GM12878 (cell line): Measurements from ENCODE around the gene RALGAPA2. TPM values are rescaled to one million over a fixed set of nuclear protein-coding genes. Genes with fewer than 3 reads are reported as not detected.

Experiments used
- ATAC-seq: fragments of 200-7000 bp; cut with Tn5 transposase; 3 replicates; pipeline ENCODE4 v1.9.1; 2020; ENCODE audit warnings: mild to moderate bottlenecking, moderate library complexity
- BruUV-seq: library from RNA; stranded (reverse); fragments of 400-500 nt; replicated peaks from 2 replicates; lab custom pipeline; 2021; lab: Mats Ljungman, UMichigan
- CTCF ChIA-PET: fragments of 300-600 bp; sonication (Branson Sonifier 250); formaldehyde crosslinking; extraction: SDS; loops from one replicate; lab custom pipeline; 2021; ENCODE audit warnings: inconsistent platforms; lab: Yijun Ruan, JAX
- POLR2A ChIA-PET: fragments of 350-600 bp; formaldehyde crosslinking; extraction: SDS; loops from one replicate; lab custom pipeline; 2021; ENCODE audit warnings: inconsistent platforms; lab: Charles Lee
- RAD21 ChIA-PET: fragments of 300-600 bp; sonication (Branson Sonifier 250); formaldehyde crosslinking; loops from one replicate; lab custom pipeline; 2023; ENCODE audit warnings: antibody characterized with exemption; ENCODE audit not compliant: unreplicated experiment; lab: Charles Lee
- SMC1A ChIA-PET: fragments of 300-600 bp; sonication (Branson Sonifier 250); formaldehyde crosslinking; loops from one replicate; lab custom pipeline; 2023; ENCODE audit not compliant: unreplicated experiment, uncharacterized antibody; lab: Charles Lee
- DNase-seq: peaks from one replicate; pipeline ENCODE4 v3.0.0-alpha.2; 2011; ENCODE audit warnings: low read depth, low spot score
- FAIRE-seq: peaks from 3 replicates; lab custom pipeline; 2011; peaks lifted over from hg19 to GRCh38; lab: Jason Lieb, UNC
- H2AFZ ChIP-seq: 2 replicates; pipeline ENCODE4 v1.6.0; 2011; ENCODE audit warnings: low read depth, low read length, control low read depth; ENCODE audit not compliant: control insufficient read depth
- H3K27ac ChIP-seq: 2 replicates; pipeline ENCODE4 v1.5.1; 2011; ENCODE audit warnings: control low read depth; ENCODE audit not compliant: control insufficient read depth, insufficient read depth
- H3K27me3 ChIP-seq, 2 experiments: replicated peaks in 1 of 2; 2 replicates each; pipeline versions ENCODE4 v1.6.0 to v1.6.1; 2011; ENCODE audit warnings: low read length in 1 of 2; ENCODE audit not compliant: control insufficient read depth in 2 of 2, insufficient read depth in 2 of 2
- H3K36me3 ChIP-seq, 2 experiments: 2 replicates each; pipeline ENCODE4 v1.5.1; 2011; ENCODE audit warnings: low read length in 1 of 2; ENCODE audit not compliant: control insufficient read depth in 2 of 2, insufficient read depth in 2 of 2
- H3K4me1 ChIP-seq: 2 replicates; pipeline ENCODE4 v1.6.1; 2011; ENCODE audit warnings: mild to moderate bottlenecking, low read length, moderate library complexity, mixed read lengths; ENCODE audit not compliant: control insufficient read depth, insufficient read depth
- H3K4me2 ChIP-seq: 2 replicates; pipeline ENCODE4 v1.6.0; 2011; ENCODE audit warnings: control low read depth; ENCODE audit not compliant: control insufficient read depth, insufficient read depth
- H3K4me3 ChIP-seq: fragments of 200-600 bp; sonication (generic); 2 replicates; pipeline ENCODE4 v1.5.1; 2016
- H3K79me2 ChIP-seq: 2 replicates; pipeline ENCODE4 v1.6.0; 2011; ENCODE audit warnings: low read length; ENCODE audit not compliant: control insufficient read depth, insufficient read depth
- H3K9ac ChIP-seq: 2 replicates; pipeline ENCODE4 v1.8.0; 2011; ENCODE audit warnings: low read length, control low read depth, mixed read lengths; ENCODE audit not compliant: control insufficient read depth, insufficient read depth
- H3K9me3 ChIP-seq: replicated peaks from 3 replicates; pipeline ENCODE4 v1.5.1; 2011; ENCODE audit warnings: mild to moderate bottlenecking, low read length; ENCODE audit not compliant: control insufficient read depth, insufficient read depth
- H4K20me1 ChIP-seq: 2 replicates; pipeline ENCODE4 v1.6.0; 2011; ENCODE audit not compliant: control insufficient read depth, insufficient read depth
- ASH2L ChIP-seq: fragments of 300-600, 200-600 bp; sonication (generic); IDR thresholded peaks from 2 replicates; pipeline ENCODE4 v1.6.1; 2017; ENCODE audit warnings: low read depth, mild to moderate bottlenecking, borderline replicate concordance
- BCL11A ChIP-seq: IDR thresholded peaks from 2 replicates; pipeline ENCODE4 v1.6.1; 2011; ENCODE audit warnings: low read depth, low read length
- CBX3 ChIP-seq: fragments of 200-600 bp; sonication (generic); IDR thresholded peaks from 2 replicates; pipeline ENCODE4 v1.6.1; 2016; ENCODE audit warnings: low read depth, borderline replicate concordance
- CHD2 ChIP-seq: IDR thresholded peaks from 2 replicates; pipeline ENCODE4 v1.6.1; 2011; ENCODE audit warnings: low read depth, low read length, improper control_type of control experiment, borderline replicate concordance
- E4F1 ChIP-seq: fragments of 450-650 bp; IDR thresholded peaks from 2 replicates; pipeline ENCODE4 v1.6.1; 2018; ENCODE audit warnings: borderline replicate concordance, mild to moderate bottlenecking; ENCODE audit not compliant: partially characterized antibody
- EP300 ChIP-seq, 2 experiments: fragments of 150-350 bp in 1 of 2; IDR thresholded peaks; 2 replicates each; pipeline ENCODE4 v1.6.1; 2011 to 2012; ENCODE audit warnings: low read depth in 2 of 2, low read length in 2 of 2, borderline replicate concordance in 1 of 2, improper control_type of control experiment in 1 of 2, inconsistent platforms in 1 of 2; ENCODE audit not compliant: control insufficient read depth in 1 of 2
- ESRRA ChIP-seq: IDR thresholded peaks from 2 replicates; pipeline ENCODE4 v1.6.1; 2012; ENCODE audit warnings: mild to moderate bottlenecking, low read length, improper control_type of control experiment
- EZH2 ChIP-seq: IDR thresholded peaks from 2 replicates; pipeline ENCODE4 v1.6.1; 2012; ENCODE audit warnings: low read depth, mild to moderate bottlenecking, control low read depth, inconsistent platforms, low read length, borderline replicate concordance; ENCODE audit not compliant: control insufficient read depth
- IRF4 ChIP-seq: IDR thresholded peaks from 2 replicates; pipeline ENCODE4 v1.6.1; 2011; ENCODE audit warnings: low read depth, low read length
- RELB ChIP-seq: fragments of 450-650 bp; IDR thresholded peaks from 2 replicates; pipeline ENCODE4 v1.6.1; 2017; ENCODE audit warnings: low read depth, mild to moderate bottlenecking, moderate library complexity
- SMAD1 ChIP-seq: fragments of 450-650 bp; IDR thresholded peaks from 2 replicates; pipeline ENCODE4 v1.6.1; 2018; ENCODE audit warnings: mild to moderate bottlenecking, low read depth; ENCODE audit not compliant: partially characterized antibody
- SMAD5 ChIP-seq: IDR thresholded peaks from 2 replicates; pipeline ENCODE4 v1.6.1; 2016; ENCODE audit warnings: antibody characterized with exemption, low read depth
- SMC3 ChIP-seq: IDR thresholded peaks from 2 replicates; pipeline ENCODE4 v1.6.1; 2011; ENCODE audit warnings: low read length, improper control_type of control experiment, borderline replicate concordance
- SUPT20H ChIP-seq: IDR thresholded peaks from 2 replicates; pipeline ENCODE4 v1.6.1; 2011; ENCODE audit warnings: low read depth, mild to moderate bottlenecking, low read length, moderate library complexity, borderline replicate concordance; ENCODE audit not compliant: control insufficient read depth
- SUZ12 ChIP-seq: fragments of 200-600 bp; sonication (generic); IDR thresholded peaks from one replicate; pipeline ENCODE4 v1.6.1; 2018; ENCODE audit warnings: antibody characterized with exemption, mild to moderate bottlenecking; ENCODE audit not compliant: unreplicated experiment
- ZNF384 ChIP-seq: IDR thresholded peaks from 2 replicates; pipeline ENCODE4 v1.6.1; 2012; ENCODE audit warnings: low read depth, mild to moderate bottlenecking, low read length, improper control_type of control experiment, borderline replicate concordance
- WGBS: methylation state at CpG from one replicate; pipeline ENCODE4 v1.1.6; 2016; ENCODE audit warnings: low lambda C conversion rate; ENCODE audit not compliant: insufficient replicate concordance, insufficient coverage; ENCODE audit errors: missing lambda C conversion rate; 5-methylcytosine and 5-hydroxymethylcytosine counted together
- in situ Hi-C: fragments of 300-500 bp; cut with MboI; formaldehyde crosslinking; loops from 9 replicates; pipeline ENCODE4 v1.14.3; 2018; ENCODE audit warnings: mixed read lengths
- intact Hi-C: fragments of 100-400 bp; cut with micrococcal nuclease; formaldehyde crosslinking; loops from one replicate; pipeline ENCODE4 v1.14.2; 2022; ENCODE audit not compliant: unreplicated experiment
- polyA plus RNA-seq, 11 experiments: library from polyadenylated mRNA; depleted of rRNA in 4 of 11; unstranded in 6 of 11; stranded (reverse) in 5 of 11; fragments of >200 nt; fragmentation: Nextera tagmentation in 4 of 11; fragmentation: Illumina TruSeq in 1 of 11; extraction: Ambion mirVana in 4 of 11; extraction: Trizol in 1 of 11; gene quantifications; 1 replicate in 1 of 11; 2 replicates in 10 of 11; pipeline versions ENCODE4 v1.2.1 to v1.2.3, GENCODE V29; 2011 to 2016; ENCODE audit warnings: inconsistent platforms in 2 of 11, missing spikeins in 2 of 11, low read depth in 1 of 11
- total RNA-seq, 4 experiments: library from RNA; depleted of rRNA in 3 of 4; stranded (reverse); fragments of >200 nt in 3 of 4; fragmentation: Illumina TruSeq in 1 of 4; extraction: Trizol in 1 of 4; gene quantifications; 2 replicates each; pipeline versions ENCODE4 v1.2.1 to v1.2.3, GENCODE V29; 2013 to 2021

Gene RALGAPA2
- total and polyA plus RNA-seq, 10 of the 15 experiments (the other 5 are each of a cell fraction or from before 2014, with no cell fraction given): 2.9 to 29.4 (median 19.6) TPM

GRCh38 chr20:20637998-20638725, 74.3 kb downstream of the RALGAPA2 start (continued):
- TF ChIP-seq RELB (no peak), SUZ12 (no peak), CHD2 (no peak), IRF4 (no peak)

- Histone ChIP-seq H3K4me2 (no peak overlapping the region), H3K4me3 (no peak overlapping the region), H3K9ac (no peak overlapping the region)
- no peak for TF ChIP-seq E4F1
- no peak for TF ChIP-seq EZH2
- TF ChIP-seq SMAD5: no peak
- TF ChIP-seq ASH2L: no peak
- TF ChIP-seq SUPT20H: no peak
- no peak for TF ChIP-seq SMAD1
- TF ChIP-seq SMC3: no peak
- TF ChIP-seq ZNF384: no peak
- TF ChIP-seq EP300 (IDR thresholded peaks at IDR 0.05; ENCODE audit: borderline replicate concordance in 1 of 2, control insufficient read depth in 1 of 2, low read depth in 2 of 2, low read length in 2 of 2): no peak
- no peak for TF ChIP-seq CBX3
- TF ChIP-seq ESRRA: no peak
- TF ChIP-seq BCL11A: no peak
- TF ChIP-seq, all 136 proteins: peak for 0
- no TSS peak for BruUV-seq
- SMC1A ChIA-PET: interaction anchor here (1.1 kb wide), 1 partner anchor 9 kb away, joined by 3 read pairs; no protein-coding TSS in a partner anchor
- Histone ChIP-seq H3K4me1 (no peaks in the 10 kb centered on the region), H3K27ac (no peak overlapping the region), H3K9me3 (no peaks in the 10 kb centered on the region), H2AFZ (no peak overlapping the region), H3K36me3 (peaks cover 8 to 13% of the 10 kb centered on the region in 2 experiments), H3K27me3 (no peaks in the 10 kb centered on the region), H4K20me1 (no peaks in the 10 kb centered on the region), H3K79me2 (no peaks in the 10 kb centered on the region)
- peak; percentile 64 for FAIRE-seq
- ATAC-seq: no peak
- no peak for DNase-seq
- in situ Hi-C loops (no loop called here), intact Hi-C loops (no loop called here)
- POLR2A ChIA-PET: no interaction called here
- CTCF ChIA-PET: no interaction called here
- RAD21 ChIA-PET: no interaction called here
- 87% methylated on average over 2 of the region's 2 CpGs for WGBS
These were observed 77.4 kb downstream of the RALGAPA2 start for GRCh38 chr20:20635006-20635405.
